ENCODE data around the gene ODF4.
"Not testable (repeated sequence)": the region's sequence is repeated elsewhere in the genome, so short reads cannot be mapped to it uniquely, and the experiment has no call there.

The ODF4 gene

GRCh38 chr17:8393470-8394231 lies 54.0 kb downstream of the ODF4 start:
- no peak for TF ChIP-seq CTCF (IDR thresholded peaks at IDR 0.05; ENCODE audit: low read depth, low read length, missing control alignments)
- no peak for DNase-seq (ENCODE audit: low read depth)
- H3K4me3 ChIP-seq (ENCODE audit: low read depth, low read length): no peak overlapping the region

- DNase-seq (ENCODE audit: low read depth); H3K4me3 ChIP-seq (ENCODE audit: low read depth, low read length): not testable (repeated sequence)
These were observed 54.9 kb downstream of the ODF4 start for GRCh38 chr17:8394497-8394896.
